IMR-90 (cell line): ENCODE results near the gene TFEB.

ENCODE experiments used
- CTCF ChIP-seq: conservative IDR thresholded peaks from 2 replicates; pipeline ENCODE4 v1.5.1; 2012; ENCODE audit warnings: mild to moderate bottlenecking, low read depth, low read length, improper control_type of control experiment
- MXI1 ChIP-seq: IDR thresholded peaks from 2 replicates; pipeline ENCODE4 v1.6.1; 2012; ENCODE audit warnings: low read depth, mild to moderate bottlenecking, low read length, moderate library complexity, borderline replicate concordance
- TF ChIP-seq, protein P1 (sequence below): fragments of 150-350 bp; IDR thresholded peaks from 2 replicates; pipeline ENCODE4 v1.6.1; 2017; ENCODE audit warnings: mild to moderate bottlenecking, antibody characterized with exemption, low read length, low read depth

DNA sequence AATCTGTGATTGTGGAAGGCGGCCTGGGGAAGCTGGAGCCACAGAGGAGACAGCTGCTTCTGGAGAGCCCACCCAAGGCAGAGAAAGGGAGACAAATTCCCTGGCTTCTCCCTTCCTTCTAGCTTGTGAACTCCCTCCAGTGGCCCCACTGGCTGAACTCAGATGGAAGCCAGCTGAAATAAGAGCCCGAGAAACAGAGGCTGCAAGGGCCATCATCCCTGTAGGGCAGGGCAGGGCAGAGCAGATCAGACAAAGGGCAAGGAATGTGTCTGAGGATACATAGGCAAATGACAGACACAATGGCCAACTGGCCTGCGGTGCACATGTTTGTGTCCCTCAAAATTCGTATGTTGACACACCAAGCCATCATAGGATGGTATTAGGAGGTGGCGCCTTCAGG, 71.8 kb downstream of the TFEB start:
- TF ChIP-seq CTCF (no peak), MXI1 (no peak)
- TF ChIP-seq, protein P1, sequence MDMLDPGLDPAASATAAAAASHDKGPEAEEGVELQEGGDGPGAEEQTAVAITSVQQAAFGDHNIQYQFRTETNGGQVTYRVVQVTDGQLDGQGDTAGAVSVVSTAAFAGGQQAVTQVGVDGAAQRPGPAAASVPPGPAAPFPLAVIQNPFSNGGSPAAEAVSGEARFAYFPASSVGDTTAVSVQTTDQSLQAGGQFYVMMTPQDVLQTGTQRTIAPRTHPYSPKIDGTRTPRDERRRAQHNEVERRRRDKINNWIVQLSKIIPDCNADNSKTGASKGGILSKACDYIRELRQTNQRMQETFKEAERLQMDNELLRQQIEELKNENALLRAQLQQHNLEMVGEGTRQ, result no peak
